ENCODE results near the gene TM9SF1. TPM values are rescaled to one million over a fixed set of nuclear protein-coding genes. Genes with fewer than 3 reads are reported as not detected.

Gene TM9SF1
- total and polyA plus RNA-seq, 10 of the 15 experiments (the other 5 are each of a cell fraction or from before 2014, with no cell fraction given) = 7.2 to 39.2 (median 17.6) TPM

DNA sequence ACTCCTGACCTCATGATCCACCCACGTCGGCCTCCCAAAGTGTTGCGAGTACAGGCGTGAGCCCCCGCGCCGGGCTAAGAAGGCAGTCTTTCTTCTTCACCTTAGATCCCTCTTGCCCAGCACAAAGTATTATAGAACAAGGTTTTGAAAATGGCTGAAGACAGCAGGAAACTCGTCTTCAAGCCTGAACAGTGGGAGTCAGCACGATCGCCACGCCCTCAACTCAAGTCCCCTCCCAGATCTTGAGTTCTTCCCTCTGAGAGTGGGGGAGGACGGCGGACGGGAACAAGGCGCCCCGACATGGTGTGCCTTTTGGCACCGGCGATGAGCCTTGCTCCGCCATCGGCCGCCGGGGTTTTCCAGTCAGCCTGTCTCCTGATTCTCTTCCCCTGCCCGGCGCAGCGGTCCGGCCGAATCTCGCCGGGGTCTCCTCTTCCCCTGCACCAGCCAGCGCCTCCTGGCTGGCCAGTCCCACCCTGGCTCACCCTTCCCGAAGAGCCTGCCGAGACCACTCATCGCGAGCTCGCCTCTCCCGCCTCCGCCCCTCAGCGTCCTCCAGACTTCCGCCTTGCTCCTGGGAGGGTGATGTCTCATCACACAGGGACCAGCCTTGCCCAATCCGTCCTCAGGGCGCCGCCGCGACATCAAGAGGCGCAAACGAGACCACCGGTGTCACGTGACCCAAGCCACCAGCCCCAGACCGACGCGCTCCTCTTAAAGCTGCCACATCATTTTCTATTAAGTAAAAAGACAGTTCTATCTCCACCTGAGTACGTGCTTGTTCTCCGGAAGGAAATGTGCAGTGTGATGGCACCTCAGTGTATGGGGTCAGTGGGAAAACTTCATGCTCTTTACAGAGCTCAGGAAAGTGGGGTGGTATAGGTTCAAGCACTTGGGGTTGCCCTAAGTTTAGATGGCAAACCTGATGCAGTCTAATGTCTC is 18.0 kb upstream of the TM9SF1 start, which contains the start of gene CHMP4A (continued):
- TF ChIP-seq, protein P1, sequence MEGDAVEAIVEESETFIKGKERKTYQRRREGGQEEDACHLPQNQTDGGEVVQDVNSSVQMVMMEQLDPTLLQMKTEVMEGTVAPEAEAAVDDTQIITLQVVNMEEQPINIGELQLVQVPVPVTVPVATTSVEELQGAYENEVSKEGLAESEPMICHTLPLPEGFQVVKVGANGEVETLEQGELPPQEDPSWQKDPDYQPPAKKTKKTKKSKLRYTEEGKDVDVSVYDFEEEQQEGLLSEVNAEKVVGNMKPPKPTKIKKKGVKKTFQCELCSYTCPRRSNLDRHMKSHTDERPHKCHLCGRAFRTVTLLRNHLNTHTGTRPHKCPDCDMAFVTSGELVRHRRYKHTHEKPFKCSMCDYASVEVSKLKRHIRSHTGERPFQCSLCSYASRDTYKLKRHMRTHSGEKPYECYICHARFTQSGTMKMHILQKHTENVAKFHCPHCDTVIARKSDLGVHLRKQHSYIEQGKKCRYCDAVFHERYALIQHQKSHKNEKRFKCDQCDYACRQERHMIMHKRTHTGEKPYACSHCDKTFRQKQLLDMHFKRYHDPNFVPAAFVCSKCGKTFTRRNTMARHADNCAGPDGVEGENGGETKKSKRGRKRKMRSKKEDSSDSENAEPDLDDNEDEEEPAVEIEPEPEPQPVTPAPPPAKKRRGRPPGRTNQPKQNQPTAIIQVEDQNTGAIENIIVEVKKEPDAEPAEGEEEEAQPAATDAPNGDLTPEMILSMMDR (IDR thresholded peaks at IDR 0.05 in 2 of 3, conservative IDR thresholded peaks at IDR 0.05 in 1 of 3; ENCODE audit: control insufficient read depth in 2 of 3, extremely low read depth in 1 of 3, insufficient read depth in 1 of 3, low read depth in 3 of 3, low read length in 3 of 3) = no peak
- TF ChIP-seq EP300 (IDR thresholded peaks at IDR 0.05; ENCODE audit: borderline replicate concordance in 1 of 2, control insufficient read depth in 1 of 2, low read depth in 2 of 2, low read length in 2 of 2) (no peak), PAX5 (IDR thresholded peaks at IDR 0.05; ENCODE audit: borderline replicate concordance, low read depth, low read length) (peak; percentile 41; the same call in 1 of the 2 replicates), NR2F1 (conservative IDR thresholded peaks at IDR 0.05) (0 out of 2 replicates have a peak, but pooled peaks have one; percentile 20), TBL1XR1 (IDR thresholded peaks at IDR 0.05; ENCODE audit: low read depth, low read length) (no peak), LARP7 (IDR thresholded peaks at IDR 0.05) (peak; percentile 72), POLR2AphosphoS5 (IDR thresholded peaks at IDR 0.05; ENCODE audit: low read length) (peak; percentile 97), EGR1 (IDR thresholded peaks at IDR 0.05; ENCODE audit: borderline replicate concordance in 1 of 2, low read depth in 2 of 2, low read length in 2 of 2) (peak in 1 of 2 experiments; percentile 66; a peak in 1 of 3 replicates), MTA2 (IDR thresholded peaks at IDR 0.05; ENCODE audit: low read depth) (no peak; the same call in none of the 2 replicates), SP1 (IDR thresholded peaks at IDR 0.05; ENCODE audit: low read depth, low read length) (peak; percentile 88)
- TF ChIP-seq, protein P2, sequence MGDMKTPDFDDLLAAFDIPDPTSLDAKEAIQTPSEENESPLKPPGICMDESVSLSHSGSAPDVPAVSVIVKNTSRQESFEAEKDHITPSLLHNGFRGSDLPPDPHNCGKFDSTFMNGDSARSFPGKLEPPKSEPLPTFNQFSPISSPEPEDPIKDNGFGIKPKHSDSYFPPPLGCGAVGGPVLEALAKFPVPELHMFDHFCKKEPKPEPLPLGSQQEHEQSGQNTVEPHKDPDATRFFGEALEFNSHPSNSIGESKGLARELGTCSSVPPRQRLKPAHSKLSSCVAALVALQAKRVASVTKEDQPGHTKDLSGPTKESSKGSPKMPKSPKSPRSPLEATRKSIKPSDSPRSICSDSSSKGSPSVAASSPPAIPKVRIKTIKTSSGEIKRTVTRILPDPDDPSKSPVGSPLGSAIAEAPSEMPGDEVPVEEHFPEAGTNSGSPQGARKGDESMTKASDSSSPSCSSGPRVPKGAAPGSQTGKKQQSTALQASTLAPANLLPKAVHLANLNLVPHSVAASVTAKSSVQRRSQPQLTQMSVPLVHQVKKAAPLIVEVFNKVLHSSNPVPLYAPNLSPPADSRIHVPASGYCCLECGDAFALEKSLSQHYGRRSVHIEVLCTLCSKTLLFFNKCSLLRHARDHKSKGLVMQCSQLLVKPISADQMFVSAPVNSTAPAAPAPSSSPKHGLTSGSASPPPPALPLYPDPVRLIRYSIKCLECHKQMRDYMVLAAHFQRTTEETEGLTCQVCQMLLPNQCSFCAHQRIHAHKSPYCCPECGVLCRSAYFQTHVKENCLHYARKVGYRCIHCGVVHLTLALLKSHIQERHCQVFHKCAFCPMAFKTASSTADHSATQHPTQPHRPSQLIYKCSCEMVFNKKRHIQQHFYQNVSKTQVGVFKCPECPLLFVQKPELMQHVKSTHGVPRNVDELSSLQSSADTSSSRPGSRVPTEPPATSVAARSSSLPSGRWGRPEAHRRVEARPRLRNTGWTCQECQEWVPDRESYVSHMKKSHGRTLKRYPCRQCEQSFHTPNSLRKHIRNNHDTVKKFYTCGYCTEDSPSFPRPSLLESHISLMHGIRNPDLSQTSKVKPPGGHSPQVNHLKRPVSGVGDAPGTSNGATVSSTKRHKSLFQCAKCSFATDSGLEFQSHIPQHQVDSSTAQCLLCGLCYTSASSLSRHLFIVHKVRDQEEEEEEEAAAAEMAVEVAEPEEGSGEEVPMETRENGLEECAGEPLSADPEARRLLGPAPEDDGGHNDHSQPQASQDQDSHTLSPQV (IDR thresholded peaks at IDR 0.05) = no peak
- TF ChIP-seq, protein P3, sequence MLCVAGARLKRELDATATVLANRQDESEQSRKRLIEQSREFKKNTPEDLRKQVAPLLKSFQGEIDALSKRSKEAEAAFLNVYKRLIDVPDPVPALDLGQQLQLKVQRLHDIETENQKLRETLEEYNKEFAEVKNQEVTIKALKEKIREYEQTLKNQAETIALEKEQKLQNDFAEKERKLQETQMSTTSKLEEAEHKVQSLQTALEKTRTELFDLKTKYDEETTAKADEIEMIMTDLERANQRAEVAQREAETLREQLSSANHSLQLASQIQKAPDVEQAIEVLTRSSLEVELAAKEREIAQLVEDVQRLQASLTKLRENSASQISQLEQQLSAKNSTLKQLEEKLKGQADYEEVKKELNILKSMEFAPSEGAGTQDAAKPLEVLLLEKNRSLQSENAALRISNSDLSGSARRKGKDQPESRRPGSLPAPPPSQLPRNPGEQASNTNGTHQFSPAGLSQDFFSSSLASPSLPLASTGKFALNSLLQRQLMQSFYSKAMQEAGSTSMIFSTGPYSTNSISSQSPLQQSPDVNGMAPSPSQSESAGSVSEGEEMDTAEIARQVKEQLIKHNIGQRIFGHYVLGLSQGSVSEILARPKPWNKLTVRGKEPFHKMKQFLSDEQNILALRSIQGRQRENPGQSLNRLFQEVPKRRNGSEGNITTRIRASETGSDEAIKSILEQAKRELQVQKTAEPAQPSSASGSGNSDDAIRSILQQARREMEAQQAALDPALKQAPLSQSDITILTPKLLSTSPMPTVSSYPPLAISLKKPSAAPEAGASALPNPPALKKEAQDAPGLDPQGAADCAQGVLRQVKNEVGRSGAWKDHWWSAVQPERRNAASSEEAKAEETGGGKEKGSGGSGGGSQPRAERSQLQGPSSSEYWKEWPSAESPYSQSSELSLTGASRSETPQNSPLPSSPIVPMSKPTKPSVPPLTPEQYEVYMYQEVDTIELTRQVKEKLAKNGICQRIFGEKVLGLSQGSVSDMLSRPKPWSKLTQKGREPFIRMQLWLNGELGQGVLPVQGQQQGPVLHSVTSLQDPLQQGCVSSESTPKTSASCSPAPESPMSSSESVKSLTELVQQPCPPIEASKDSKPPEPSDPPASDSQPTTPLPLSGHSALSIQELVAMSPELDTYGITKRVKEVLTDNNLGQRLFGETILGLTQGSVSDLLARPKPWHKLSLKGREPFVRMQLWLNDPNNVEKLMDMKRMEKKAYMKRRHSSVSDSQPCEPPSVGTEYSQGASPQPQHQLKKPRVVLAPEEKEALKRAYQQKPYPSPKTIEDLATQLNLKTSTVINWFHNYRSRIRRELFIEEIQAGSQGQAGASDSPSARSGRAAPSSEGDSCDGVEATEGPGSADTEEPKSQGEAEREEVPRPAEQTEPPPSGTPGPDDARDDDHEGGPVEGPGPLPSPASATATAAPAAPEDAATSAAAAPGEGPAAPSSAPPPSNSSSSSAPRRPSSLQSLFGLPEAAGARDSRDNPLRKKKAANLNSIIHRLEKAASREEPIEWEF (IDR thresholded peaks at IDR 0.05; ENCODE audit: insufficient replicate concordance, low read depth, low read length) = no peak

All from GM12878 (cell line).